OCI-LY7 (cell line): ENCODE results near the gene TTC28.

ENCODE experiments used
- EZH2phosphoT487 ChIP-seq: fragments of 200-600 bp; sonication (generic); IDR thresholded peaks from 2 replicates; pipeline ENCODE4 v1.6.1; 2018; ENCODE audit warnings: low read depth, borderline replicate concordance, mild to moderate bottlenecking, mixed run types, antibody characterized with exemption, low read length, moderate library complexity, mixed read lengths
- TF ChIP-seq, protein P1 (sequence below): fragments of 200-600 bp; sonication (generic); conservative IDR thresholded peaks from 2 replicates; pipeline ENCODE4 v1.5.1; 2014; ENCODE audit warnings: mild to moderate bottlenecking, antibody characterized with exemption, low read length, moderate library complexity, mixed read lengths

DNA sequence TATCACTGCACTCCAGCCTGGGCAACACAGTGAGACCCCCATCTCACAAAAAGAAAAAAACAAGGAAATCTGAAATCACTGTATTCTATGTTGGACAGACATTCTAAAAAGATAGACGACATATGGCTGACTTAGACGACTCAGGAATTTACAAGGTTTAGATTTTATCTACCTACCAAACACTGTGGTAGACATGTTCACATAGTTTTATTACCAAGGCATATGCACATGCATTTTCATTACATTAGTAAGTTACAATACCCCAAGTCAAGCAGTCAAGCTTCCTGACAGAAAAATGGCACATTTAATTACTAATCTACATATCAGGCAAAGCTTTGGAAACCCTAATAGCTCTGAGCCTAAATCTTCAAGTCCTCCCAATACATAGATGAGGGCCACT, 262.2 kb downstream of the TTC28 start:
- TF ChIP-seq, protein P1, sequence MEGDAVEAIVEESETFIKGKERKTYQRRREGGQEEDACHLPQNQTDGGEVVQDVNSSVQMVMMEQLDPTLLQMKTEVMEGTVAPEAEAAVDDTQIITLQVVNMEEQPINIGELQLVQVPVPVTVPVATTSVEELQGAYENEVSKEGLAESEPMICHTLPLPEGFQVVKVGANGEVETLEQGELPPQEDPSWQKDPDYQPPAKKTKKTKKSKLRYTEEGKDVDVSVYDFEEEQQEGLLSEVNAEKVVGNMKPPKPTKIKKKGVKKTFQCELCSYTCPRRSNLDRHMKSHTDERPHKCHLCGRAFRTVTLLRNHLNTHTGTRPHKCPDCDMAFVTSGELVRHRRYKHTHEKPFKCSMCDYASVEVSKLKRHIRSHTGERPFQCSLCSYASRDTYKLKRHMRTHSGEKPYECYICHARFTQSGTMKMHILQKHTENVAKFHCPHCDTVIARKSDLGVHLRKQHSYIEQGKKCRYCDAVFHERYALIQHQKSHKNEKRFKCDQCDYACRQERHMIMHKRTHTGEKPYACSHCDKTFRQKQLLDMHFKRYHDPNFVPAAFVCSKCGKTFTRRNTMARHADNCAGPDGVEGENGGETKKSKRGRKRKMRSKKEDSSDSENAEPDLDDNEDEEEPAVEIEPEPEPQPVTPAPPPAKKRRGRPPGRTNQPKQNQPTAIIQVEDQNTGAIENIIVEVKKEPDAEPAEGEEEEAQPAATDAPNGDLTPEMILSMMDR: no peak
- TF ChIP-seq EZH2phosphoT487: no peak
